ENCODE data around the gene SLC39A11. TPM values are rescaled to one million over a fixed set of nuclear protein-coding genes. Genes with fewer than 3 reads are reported as not detected.

The SLC39A11 gene
- total RNA-seq, 4 donors from 2014 or later: 36.6 to 75.0 (median 40.2) TPM

- no peak for TF ChIP-seq CTCF (IDR thresholded peaks at IDR 0.05; ENCODE audit: low read depth)
Measured at GRCh38 chr17:72713701-72714100, 378.8 kb downstream of the SLC39A11 start.

- no peak for TF ChIP-seq CTCF (IDR thresholded peaks at IDR 0.05; ENCODE audit: low read depth)
Measured at GRCh38 chr17:72711521-72712310, 380.8 kb downstream of the SLC39A11 start.

GRCh38 chr17:72710834-72711233 lies 381.7 kb downstream of the SLC39A11 start:
- no peak for TF ChIP-seq CTCF (IDR thresholded peaks at IDR 0.05; ENCODE audit: low read depth)

GRCh38 chr17:72710202-72710601 lies 382.3 kb downstream of the SLC39A11 start:
- no peak for TF ChIP-seq CTCF (IDR thresholded peaks at IDR 0.05; ENCODE audit: low read depth)

- TF ChIP-seq CTCF (IDR thresholded peaks at IDR 0.05; ENCODE audit: low read depth): no peak
Measured at GRCh38 chr17:72707881-72708280, 384.6 kb downstream of the SLC39A11 start.

- no peak for TF ChIP-seq CTCF (IDR thresholded peaks at IDR 0.05; ENCODE audit: low read depth)
Measured at GRCh38 chr17:72706396-72706981, 386.0 kb downstream of the SLC39A11 start.

GRCh38 chr17:72705905-72706395 lies 386.5 kb downstream of the SLC39A11 start:
- TF ChIP-seq CTCF (IDR thresholded peaks at IDR 0.05; ENCODE audit: low read depth): no peak
